Activated naive CD4-positive, alpha-beta T cell (primary cell): ENCODE results near the gene CTNND2.

ENCODE experiments used
- DNase-seq, 4 experiments: peaks; one replicate each; lab custom pipeline; 2025; lab: John Stamatoyannopoulos, UW

CTNND2 gene

GRCh38 chr5:11166923-11167322 lies 737.3 kb downstream of the CTNND2 start:
- no peak for DNase-seq

- no peak for DNase-seq
These were observed 739.5 kb downstream of the CTNND2 start for GRCh38 chr5:11164531-11165294.

GRCh38 chr5:11157132-11157531 lies 747.1 kb downstream of the CTNND2 start:
- DNase-seq, result no peak

GRCh38 chr5:11153670-11154382 lies 750.4 kb downstream of the CTNND2 start:
- DNase-seq, result no peak

GRCh38 chr5:11152368-11152767 lies 751.9 kb downstream of the CTNND2 start:
- no peak for DNase-seq

GRCh38 chr5:11150976-11151375 lies 753.3 kb downstream of the CTNND2 start:
- no peak for DNase-seq

DNA sequence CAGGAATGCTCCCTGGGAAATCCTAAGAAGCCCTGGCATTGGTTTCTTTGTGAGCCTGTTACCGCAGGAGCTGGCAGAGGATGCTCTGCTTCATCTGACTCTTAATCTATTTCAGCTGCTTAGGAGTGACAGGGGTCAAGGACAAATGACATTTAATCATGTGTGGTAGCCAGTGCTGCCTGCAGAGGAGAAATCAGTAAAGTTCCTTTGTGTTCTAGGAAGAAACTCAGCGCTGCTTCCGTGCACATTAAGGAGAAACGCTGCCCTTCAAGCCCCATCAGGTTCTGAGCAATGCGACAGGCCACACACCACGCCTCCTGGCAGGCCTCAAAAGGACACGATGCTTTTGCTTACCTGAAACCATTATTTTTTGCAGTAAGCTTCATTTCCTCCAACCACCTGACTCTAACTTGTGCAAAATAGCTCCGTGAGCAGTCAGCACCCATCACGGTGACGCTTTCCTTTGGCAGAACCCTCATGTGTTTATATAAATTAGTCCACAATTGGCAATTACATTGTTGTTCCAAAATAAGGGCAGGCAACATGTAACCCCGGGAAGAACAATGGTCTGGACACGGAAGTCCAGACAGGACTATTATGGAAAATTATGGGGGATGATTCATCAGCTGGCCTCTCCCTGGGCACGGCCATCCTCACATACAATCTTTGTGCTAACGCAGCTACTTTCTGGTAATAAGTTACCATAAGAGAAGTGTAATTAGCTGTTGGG lies 755.3 kb downstream of the CTNND2 start:
- no peak for DNase-seq

- no peak for DNase-seq
These were observed 758.1 kb downstream of the CTNND2 start for GRCh38 chr5:11146171-11146570.

DNA sequence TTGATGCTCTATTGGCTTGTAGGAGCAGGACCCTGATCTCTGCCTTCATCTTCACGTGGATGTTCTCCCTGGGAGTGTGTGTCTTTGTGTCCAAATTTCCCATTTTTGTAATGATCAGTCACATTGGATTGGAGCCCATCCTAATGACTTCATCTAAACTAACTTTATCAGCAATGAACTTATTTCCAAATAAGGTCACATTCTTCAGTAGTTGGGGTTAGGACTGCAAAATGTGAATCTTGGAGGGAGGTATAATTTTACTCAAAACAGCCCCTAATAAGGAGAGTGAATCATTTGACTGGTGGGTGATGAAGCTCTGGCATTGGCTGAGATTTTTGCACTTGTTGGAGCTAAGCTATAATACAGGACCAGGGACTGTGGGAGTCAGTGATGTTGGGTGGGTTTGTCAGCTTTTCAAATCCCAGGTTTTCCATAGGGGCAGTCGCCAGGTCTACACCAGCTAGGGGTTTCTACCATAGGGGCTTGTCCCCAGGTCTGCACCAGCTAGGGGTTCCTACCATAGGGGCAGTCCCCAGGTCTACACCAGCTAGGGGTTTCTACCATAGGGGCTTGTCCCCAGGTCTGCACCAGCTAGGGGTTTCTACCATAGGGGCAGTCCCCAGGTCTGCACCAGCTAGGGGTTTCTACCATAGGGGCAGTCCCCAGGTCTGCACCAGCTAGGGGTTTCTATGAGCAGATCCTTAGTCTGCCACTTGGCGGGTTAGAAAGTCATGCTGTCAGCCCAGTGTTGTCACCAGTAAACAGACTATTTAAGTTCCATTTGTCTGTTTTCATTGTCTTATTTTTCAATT lies 760.6 kb downstream of the CTNND2 start:
- DNase-seq, result no peak

GRCh38 chr5:11139217-11139865 lies 764.9 kb downstream of the CTNND2 start:
- no peak for DNase-seq

GRCh38 chr5:11130131-11130530 lies 774.1 kb downstream of the CTNND2 start:
- DNase-seq, result no peak

GRCh38 chr5:11128021-11128420 lies 776.2 kb downstream of the CTNND2 start:
- no peak for DNase-seq

GRCh38 chr5:11126844-11127243 lies 777.4 kb downstream of the CTNND2 start:
- DNase-seq, result no peak

DNA sequence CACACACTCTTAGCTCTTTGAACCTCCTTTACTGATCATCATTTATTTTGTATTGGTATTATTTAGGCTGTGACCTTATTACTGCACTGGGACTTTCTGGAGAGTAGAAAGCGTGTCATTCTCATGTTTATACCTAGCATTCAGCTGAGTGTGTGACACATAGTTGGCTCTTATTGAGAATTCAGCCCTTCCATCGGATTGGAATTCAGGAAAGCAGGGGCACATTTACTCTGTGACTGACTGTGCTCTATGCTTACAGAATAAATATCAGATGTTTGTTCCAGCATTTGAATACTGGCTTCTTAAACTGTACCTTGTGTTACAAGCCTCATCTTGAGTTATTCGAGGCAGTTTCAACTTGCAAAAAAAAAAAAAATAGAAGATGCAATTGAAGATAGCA lies 782.4 kb downstream of the CTNND2 start:
- no peak for DNase-seq

GRCh38 chr5:11110128-11110527 lies 794.1 kb downstream of the CTNND2 start:
- DNase-seq, result no peak

GRCh38 chr5:11105696-11106095 lies 798.5 kb downstream of the CTNND2 start:
- no peak for DNase-seq

GRCh38 chr5:11104651-11105112 lies 799.6 kb downstream of the CTNND2 start:
- no peak for DNase-seq

DNA sequence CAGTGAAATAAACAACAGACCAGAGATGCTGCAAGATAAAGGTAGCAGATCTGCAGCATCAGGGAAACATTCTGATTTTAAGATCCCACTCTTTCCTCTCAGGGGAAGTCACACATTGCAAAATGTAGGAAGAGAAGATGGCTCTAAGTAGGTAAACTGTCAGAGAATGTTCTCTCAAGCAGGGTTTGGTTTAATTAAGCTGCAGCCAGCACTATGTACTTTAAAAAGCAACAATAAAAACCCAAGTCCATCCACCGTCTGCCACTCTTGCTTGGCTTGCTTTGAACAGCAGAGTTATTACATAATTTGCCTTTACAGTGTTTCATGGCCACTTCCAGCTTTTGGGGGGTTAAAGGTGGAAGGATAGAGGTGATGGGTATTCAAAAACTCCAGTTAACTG lies 800.0 kb downstream of the CTNND2 start:
- DNase-seq, result no peak

GRCh38 chr5:11084111-11084510 lies 820.1 kb downstream of the CTNND2 start:
- DNase-seq, result no peak

DNA sequence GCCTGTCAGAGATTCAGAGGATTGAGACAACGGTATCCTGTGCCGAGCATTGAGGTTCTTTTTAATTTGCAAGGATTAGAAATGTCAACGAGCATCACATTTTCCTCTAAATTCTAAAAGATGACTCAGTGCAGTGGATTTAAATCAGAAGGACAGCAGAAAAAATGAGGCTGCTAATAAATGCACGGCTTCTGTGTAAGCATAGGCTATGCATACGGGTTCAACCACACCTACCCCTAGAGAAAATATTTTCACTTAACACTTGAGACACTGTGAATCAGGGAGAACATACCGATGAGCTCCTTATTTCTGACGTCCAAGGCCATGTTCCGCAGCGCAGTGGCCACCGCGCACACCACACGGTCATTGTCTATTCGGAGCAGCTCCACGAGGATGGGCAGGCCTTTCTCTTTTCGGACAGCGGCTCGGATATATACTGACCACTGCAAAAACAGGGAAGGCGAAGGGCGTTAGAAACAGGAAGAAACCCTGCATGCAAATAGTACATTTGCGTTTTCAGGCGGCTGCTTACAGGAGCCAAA lies 821.8 kb downstream of the CTNND2 start:
- DNase-seq, result no peak

DNA sequence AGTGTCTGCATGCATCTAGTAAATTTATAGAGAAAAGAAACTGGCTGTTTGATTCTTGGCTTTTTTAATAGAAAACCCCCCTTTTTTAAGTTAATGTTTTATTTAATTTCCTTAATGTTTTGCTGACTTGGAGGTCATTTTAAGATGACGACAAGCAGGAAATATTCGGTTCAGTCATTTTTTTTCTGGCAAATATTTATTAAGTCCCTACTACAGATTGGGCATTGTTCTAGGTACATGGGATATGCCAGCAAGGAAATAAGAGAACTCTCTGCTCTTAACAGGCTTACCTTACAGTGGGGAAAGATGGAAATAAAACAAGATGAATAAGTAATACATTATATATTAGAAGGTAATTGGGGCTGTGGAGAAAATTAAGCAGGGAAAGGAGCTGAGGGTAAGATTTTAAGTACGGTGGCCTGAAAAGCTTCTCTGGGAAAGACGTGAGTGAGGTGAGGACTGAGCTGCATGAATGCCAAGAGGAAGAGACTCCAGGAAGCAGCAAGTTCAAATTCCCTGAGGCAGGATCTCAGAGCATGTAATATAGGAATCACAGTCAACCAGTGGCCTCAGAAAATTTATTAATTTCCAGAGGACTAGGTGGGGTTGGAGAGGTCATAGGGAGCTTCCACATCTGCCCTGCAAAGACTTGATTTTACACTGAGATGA lies 827.2 kb downstream of the CTNND2 start:
- no peak for DNase-seq
